HepG2 (cell line): ENCODE measurements around the gene STAP2. TPM values are rescaled to one million over a fixed set of nuclear protein-coding genes. Genes with fewer than 3 reads are reported as not detected.

Experiments
- BORCS8-MEF2B ChIP-seq: sonication (generic); formaldehyde crosslinking; IDR thresholded peaks from 2 replicates; pipeline ENCODE4 v1.8.0; 2022; ENCODE audit warnings: mild to moderate bottlenecking, missing genetic modification reagents
- FOXA1 ChIP-seq, 2 experiments: fragments of 450-650 bp in 1 of 2; sonication (generic) in 1 of 2; formaldehyde crosslinking in 1 of 2; IDR thresholded peaks; 2 replicates each; pipeline versions ENCODE4 v1.4.0 to v1.6.1; 2016 to 2020; ENCODE audit warnings: missing genetic modification reagents in 1 of 2
- GFI1 ChIP-seq: sonication (generic); formaldehyde crosslinking; IDR thresholded peaks from 2 replicates; pipeline ENCODE4 v1.5.0; 2020; ENCODE audit warnings: missing genetic modification reagents, mild to moderate bottlenecking, borderline replicate concordance
- GZF1 ChIP-seq: sonication (generic); formaldehyde crosslinking; IDR thresholded peaks from 2 replicates; pipeline ENCODE4 v1.5.1; 2020; ENCODE audit warnings: mild to moderate bottlenecking, missing genetic modification reagents
- HNF1A ChIP-seq, 2 experiments: sonication (generic) in 1 of 2; formaldehyde crosslinking in 1 of 2; IDR thresholded peaks; 2 replicates each; pipeline versions ENCODE4 v1.4.0 to v1.6.1; 2016 to 2020; ENCODE audit warnings: borderline replicate concordance in 1 of 2, low read depth in 1 of 2, mild to moderate bottlenecking in 1 of 2, missing genetic modification reagents in 1 of 2
- HNF4A ChIP-seq: sonication (generic); formaldehyde crosslinking; IDR thresholded peaks from 2 replicates; pipeline ENCODE4 v1.4.0; 2020; ENCODE audit warnings: missing genetic modification reagents
- JUN ChIP-seq: sonication (generic); formaldehyde crosslinking; IDR thresholded peaks from 2 replicates; pipeline ENCODE4 v1.4.0; 2020; ENCODE audit warnings: mild to moderate bottlenecking, missing genetic modification reagents
- MAZ ChIP-seq, 2 experiments: sonication (generic) in 1 of 2; formaldehyde crosslinking in 1 of 2; IDR thresholded peaks; 2 replicates each; pipeline versions ENCODE4 v1.5.0 to v1.6.1; 2012 to 2020; ENCODE audit warnings: low read depth in 2 of 2, mild to moderate bottlenecking in 2 of 2, borderline replicate concordance in 1 of 2, improper control_type of control experiment in 1 of 2, low read length in 1 of 2, missing genetic modification reagents in 1 of 2, moderate library complexity in 1 of 2
- MYPOP ChIP-seq: sonication (generic); formaldehyde crosslinking; IDR thresholded peaks from 2 replicates; pipeline ENCODE4 v1.8.1; 2023; ENCODE audit warnings: mild to moderate bottlenecking, moderate library complexity, missing genetic modification reagents
- SRF ChIP-seq: IDR thresholded peaks from 2 replicates; pipeline ENCODE4 v1.6.1; 2011; ENCODE audit warnings: mild to moderate bottlenecking, low read depth, low read length, moderate library complexity
- TEAD3 ChIP-seq: optimal IDR thresholded peaks from 2 replicates; pipeline ENCODE3; 2016; ENCODE audit warnings: borderline replicate concordance
- ZBTB34 ChIP-seq: sonication (generic); formaldehyde crosslinking; IDR thresholded peaks from 2 replicates; pipeline ENCODE4 v1.8.0; 2022; ENCODE audit warnings: mild to moderate bottlenecking, missing genetic modification reagents
- ZNF367 ChIP-seq: sonication (generic); formaldehyde crosslinking; IDR thresholded peaks from 2 replicates; pipeline ENCODE4 v1.4.0; 2020; ENCODE audit warnings: missing genetic modification reagents, borderline replicate concordance
- polyA plus RNA-seq, 8 experiments: library from polyadenylated mRNA; depleted of rRNA in 3 of 8; stranded (reverse) in 7 of 8; unstranded in 1 of 8; fragments of >200 nt; fragmentation: Illumina TruSeq in 4 of 8; extraction: Trizol in 4 of 8; gene quantifications; 2 replicates each; pipeline versions ENCODE4 v1.2.1 to v1.2.3, GENCODE V29; 2011 to 2016; ENCODE audit warnings: low read depth in 4 of 8, missing spikeins in 1 of 8, mixed read lengths in 1 of 8; ENCODE audit not compliant: insufficient read depth in 1 of 8
- total RNA-seq, 5 experiments: library from RNA; depleted of rRNA; stranded (reverse); fragments of >200 nt; fragmentation: Illumina TruSeq; extraction: Trizol; gene quantifications; 2 replicates each; pipeline ENCODE4 v1.2.3, GENCODE V29; 2016; ENCODE audit warnings: low read depth in 1 of 5

Gene STAP2
- total and polyA plus RNA-seq, 2 of the 13 experiments (the other 11 are each of a cell fraction or from before 2014, with no cell fraction given): 39.0 to 43.7 TPM

- TF ChIP-seq ZBTB34 (CRISPR knock-in tag) (0 out of 2 replicates have a peak, but pooled peaks have one; percentile 34), GFI1 (peak; percentile 55; the same call in 1 of the 2 replicates), HNF4A (CRISPR knock-in tag) (peak; percentile 95), TEAD3 (CRISPR knock-in tag) (peak; percentile 86), FOXA1 (IDR thresholded peaks at IDR 0.05) (no peak), FOXA1 (CRISPR knock-in tag; IDR thresholded peaks at IDR 0.05) (peak; percentile 75), MYPOP (CRISPR knock-in tag) (peak; percentile 65), MAZ (IDR thresholded peaks at IDR 0.05; ENCODE audit: borderline replicate concordance, low read depth, low read length) (peak; percentile 77; the same call in 1 of the 2 replicates), MAZ (CRISPR knock-in tag; IDR thresholded peaks at IDR 0.05; ENCODE audit: low read depth) (peak; percentile 94; the same call in 1 of the 2 replicates), ZNF367 (no peak), GZF1 (CRISPR knock-in tag) (0 out of 2 replicates have a peak, but pooled peaks have one; percentile 40), BORCS8-MEF2B (CRISPR knock-in tag) (0 out of 2 replicates have a peak, but pooled peaks have one; percentile 77), HNF1A (IDR thresholded peaks at IDR 0.05; ENCODE audit: low read depth) (no peak), HNF1A (CRISPR knock-in tag; IDR thresholded peaks at IDR 0.05; ENCODE audit: borderline replicate concordance) (peak; percentile 40; the same call in 1 of the 2 replicates), SRF (no peak), JUN (CRISPR knock-in tag) (peak; percentile 93)
Measured at GRCh38 chr19:4310247-4311121, 28.1 kb downstream of the STAP2 start (continued).
